Activated T-helper 9 cell treated with anti-CD3 and anti-CD28 coated beads, Interleukin-2, amount 50 U/mL, for 16 hours (primary cell): ENCODE results near the gene ANKRD28.
"Not testable (repeated sequence)": the region's sequence is repeated elsewhere in the genome, so short reads cannot be mapped to it uniquely, and the experiment has no call there.

Experiments
- DNase-seq: peaks from one replicate; pipeline ENCODE4 v3.0.0-alpha.2; 2020; ENCODE audit warnings: low read depth

The ANKRD28 gene

GRCh38 chr3:15797642-15798303, at the start of gene ANKRD28:
Gene ANKRD28, minus strand, starts transcription at chr3:15797979. Its CDS starts 1,458 bp downstream, at chr3:15796521.
- DNase-seq, result no peak

- DNase-seq, result no peak
Observed at GRCh38 chr3:15847239-15847638, 49.5 kb upstream of the ANKRD28 start.

DNA sequence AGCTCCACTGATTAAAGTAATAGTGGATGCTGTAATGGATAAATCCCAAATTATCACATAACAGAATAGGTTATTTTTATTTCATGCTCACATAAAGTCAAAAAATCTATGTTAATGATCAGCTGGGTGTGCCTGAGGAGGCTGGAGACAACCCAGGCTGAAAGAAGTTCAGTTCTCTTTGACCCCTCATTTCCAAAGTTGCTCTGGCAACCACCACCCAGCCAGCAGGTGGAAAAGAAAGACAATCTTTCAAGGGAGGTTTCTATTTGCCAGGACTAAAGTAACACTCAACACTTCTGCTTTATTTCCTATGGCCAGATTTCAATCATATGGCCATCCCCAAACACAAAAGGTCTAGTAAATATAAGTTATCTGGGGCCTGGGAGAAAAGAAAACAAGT, 48.8 kb upstream of the ANKRD28 start:
- no peak for DNase-seq

- no peak for DNase-seq
Observed at GRCh38 chr3:15845475-15845874, 47.7 kb upstream of the ANKRD28 start.

- DNase-seq, result no peak
Observed at GRCh38 chr3:15844889-15845288, 47.1 kb upstream of the ANKRD28 start.

GRCh38 chr3:15841091-15841973, 43.6 kb upstream of the ANKRD28 start:
- DNase-seq, result not testable (repeated sequence)

DNA sequence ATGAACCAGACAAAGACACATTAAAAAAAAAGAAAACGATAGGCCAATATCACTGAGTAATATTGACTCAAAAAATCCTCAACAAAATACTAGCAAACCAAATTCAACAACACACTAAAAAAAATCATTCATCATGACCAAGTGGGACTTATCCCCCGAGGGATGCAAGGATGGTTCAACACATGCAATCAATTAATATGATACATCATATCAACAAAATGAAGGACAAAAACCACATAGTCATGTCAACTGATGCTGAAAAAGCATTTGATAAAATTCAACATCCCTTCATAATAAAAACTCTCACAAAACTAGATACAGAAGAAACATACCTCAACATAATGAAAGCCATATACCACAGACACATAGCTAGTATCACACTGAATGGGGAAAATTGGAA, 41.8 kb upstream of the ANKRD28 start:
- DNase-seq, result no peak

DNA sequence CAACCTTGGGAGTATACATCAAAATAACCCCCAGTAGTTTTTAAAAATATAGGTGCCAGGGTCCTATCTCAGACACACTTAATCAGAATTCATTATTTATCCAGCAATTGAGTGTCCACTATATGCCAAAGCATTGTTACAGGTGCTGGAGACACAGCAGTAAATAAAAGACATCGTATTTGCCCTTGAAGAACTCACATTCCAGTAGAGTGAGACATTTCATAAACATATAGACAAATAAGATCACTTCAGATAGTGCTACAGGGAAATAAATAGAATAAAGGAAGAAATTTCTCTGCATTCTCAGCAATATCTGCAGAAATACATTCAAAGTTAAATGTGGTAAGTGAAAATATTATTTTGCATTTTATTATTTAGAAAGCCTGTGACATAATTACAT, 34.1 kb upstream of the ANKRD28 start:
- no peak for DNase-seq

GRCh38 chr3:15825016-15825415, 27.2 kb upstream of the ANKRD28 start:
- DNase-seq, result no peak

- DNase-seq, result no peak
Observed at GRCh38 chr3:15823092-15823491, 25.3 kb upstream of the ANKRD28 start.

DNA sequence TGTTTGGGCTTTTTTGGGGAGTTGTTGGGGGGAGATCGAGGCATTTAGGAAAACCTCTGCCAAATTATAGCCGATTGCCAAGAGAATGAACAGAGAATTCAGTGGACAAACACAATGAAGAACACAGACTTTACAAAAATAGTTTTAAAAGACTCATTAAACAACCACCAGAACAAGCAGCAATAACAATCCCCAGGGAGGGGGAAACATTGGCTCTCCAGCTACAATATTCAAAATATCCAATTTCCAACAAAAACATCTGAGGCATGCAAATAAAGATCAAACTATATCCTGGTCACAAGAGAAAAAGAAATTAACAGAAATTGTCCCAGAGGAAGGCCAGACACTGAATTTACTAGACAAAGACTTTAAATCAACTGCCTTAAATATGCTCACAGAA, 24.5 kb upstream of the ANKRD28 start:
- no peak for DNase-seq

- DNase-seq, result no peak
Observed at GRCh38 chr3:15820911-15821310, 23.1 kb upstream of the ANKRD28 start.

GRCh38 chr3:15819576-15819975, 21.8 kb upstream of the ANKRD28 start:
- no peak for DNase-seq

DNA sequence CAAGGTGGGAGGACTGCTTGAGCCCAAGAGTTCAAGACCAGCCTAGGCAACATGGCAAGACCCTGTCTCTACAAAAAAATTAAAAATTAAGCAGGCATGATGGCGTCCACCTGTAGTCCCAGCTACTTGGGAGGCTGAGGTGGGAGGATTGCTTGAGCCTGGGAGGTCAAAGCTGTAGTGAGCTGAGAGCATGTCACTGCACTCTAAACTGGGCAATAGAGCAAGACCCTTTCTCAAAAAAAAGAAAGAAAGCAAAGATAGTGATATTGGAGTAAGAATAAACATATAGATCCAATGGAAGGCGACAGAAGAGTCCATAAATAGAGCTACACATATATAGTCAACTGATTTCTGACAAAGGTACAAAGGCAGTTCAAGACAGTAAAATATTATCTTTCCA, 21.3 kb upstream of the ANKRD28 start:
- no peak for DNase-seq

DNA sequence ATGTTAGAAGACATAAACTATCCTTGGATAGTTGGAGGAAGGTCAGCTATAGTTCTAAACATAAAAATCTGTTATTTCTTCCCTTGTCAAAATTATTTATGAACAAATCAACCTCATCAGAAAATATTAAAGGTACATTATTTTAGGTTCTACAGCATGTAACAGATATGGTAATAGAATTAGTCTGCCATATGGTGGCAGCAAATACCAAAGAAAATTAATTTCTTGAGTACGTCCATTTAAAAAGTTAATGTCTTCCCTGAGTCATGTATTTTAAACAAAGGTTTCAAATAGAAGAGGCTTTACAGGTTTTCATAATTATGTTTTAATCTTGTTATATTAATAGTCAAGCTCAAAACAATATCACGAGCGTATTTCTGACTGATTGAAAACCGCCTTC, 17.9 kb upstream of the ANKRD28 start:
- no peak for DNase-seq

DNA sequence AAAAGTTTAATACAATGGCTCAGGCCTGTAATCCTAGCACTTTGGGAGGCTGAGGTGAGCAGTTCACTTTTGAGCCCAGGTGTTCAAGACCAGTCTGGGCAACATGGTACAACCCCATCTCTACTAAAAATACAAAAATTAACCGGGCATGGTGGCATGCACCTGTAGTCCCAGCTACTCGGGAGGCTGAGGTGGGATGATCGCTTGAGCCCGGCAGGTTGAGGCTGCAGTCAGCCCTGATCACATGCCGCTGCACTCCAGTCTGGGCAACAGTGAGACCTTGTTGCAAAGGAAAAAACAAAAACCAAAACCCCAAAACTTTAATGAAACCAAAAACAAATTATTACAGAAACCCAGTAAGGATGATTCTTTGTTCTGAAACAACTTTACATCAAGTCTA, 15.3 kb upstream of the ANKRD28 start:
- not testable (repeated sequence) for DNase-seq

- DNase-seq, result no peak
Observed at GRCh38 chr3:15812183-15812582, 14.4 kb upstream of the ANKRD28 start.

GRCh38 chr3:15810702-15811101, 12.9 kb upstream of the ANKRD28 start:
- no peak for DNase-seq

DNA sequence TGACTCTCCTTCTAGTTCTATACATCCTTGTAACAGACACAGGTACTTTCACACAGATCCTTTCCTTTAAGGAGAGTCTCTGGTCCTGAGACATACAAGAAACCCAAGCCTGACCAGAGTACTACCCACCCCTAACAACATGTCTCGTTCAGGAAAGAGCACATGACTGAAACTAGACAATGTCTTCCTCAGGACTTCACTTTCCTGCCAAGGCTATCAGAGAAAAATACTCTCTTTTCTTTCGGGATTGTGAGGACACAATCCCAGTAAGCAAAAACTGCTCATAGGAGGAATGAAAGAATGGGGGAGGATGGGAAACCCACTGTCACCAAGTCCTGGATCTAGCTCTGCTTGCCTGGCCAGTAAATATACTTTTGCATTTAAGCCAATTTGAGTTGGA, 11.5 kb upstream of the ANKRD28 start:
- DNase-seq, result no peak

DNA sequence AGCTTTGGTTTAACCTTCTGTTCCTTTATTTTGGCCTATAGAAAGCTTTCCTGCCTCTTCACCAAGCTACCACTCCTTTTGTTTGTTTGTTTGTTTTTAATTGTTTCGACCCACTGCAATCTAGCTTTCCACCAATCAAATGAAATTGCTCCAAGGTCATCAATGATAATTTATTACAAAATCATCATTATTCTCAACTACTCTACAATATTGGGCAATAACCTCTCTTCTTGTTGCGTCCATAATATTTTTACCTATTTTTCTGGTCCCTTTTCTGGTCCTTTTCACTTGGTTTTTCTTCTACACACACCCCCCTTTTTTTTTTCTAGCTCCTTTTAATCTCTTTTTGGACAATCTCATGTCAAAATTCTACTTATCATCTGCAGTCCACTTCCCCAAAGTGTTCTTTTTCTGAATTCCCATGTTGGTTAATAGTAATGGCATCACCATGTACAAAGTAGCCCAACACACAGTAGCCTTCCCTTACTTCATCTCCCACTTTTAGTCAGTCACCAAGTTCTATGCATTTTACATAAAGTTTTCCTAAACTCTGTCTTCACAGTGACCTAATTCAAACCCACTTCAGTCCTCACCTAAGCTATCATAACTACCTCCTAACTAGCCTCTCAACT, 11.0 kb upstream of the ANKRD28 start:
- DNase-seq, result no peak

GRCh38 chr3:15805756-15806266, 8.0 kb upstream of the ANKRD28 start:
- no peak for DNase-seq

GRCh38 chr3:15804553-15805095, 6.8 kb upstream of the ANKRD28 start:
- DNase-seq, result no peak

DNA sequence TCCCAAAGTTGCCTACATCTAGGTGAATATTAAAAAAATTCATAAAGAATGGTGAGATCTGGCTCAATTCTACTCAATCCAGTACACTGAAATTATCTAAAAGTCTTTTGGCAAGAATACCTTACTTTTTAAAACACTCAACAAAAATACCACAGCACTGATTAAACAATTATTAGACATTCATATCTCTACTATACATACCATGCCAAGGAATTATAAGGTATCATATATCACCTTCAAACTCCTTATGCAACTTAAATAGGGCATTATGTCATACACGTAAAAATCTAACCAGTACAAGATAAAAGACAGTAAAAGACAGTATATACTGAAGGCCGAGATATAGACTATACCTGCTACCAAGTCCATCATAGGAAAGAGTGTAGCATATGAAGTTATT, 6.1 kb upstream of the ANKRD28 start:
- no peak for DNase-seq
